DMS53 treated with DMSO at 0.1 percent for 48 hours (cell line): ENCODE measurements around the gene CHKA.

Source experiments
- DNase-seq: peaks from one replicate; lab custom pipeline; 2025; ENCODE audit not compliant: unreplicated experiment; lab: John Stamatoyannopoulos, UW

The CHKA gene

DNA sequence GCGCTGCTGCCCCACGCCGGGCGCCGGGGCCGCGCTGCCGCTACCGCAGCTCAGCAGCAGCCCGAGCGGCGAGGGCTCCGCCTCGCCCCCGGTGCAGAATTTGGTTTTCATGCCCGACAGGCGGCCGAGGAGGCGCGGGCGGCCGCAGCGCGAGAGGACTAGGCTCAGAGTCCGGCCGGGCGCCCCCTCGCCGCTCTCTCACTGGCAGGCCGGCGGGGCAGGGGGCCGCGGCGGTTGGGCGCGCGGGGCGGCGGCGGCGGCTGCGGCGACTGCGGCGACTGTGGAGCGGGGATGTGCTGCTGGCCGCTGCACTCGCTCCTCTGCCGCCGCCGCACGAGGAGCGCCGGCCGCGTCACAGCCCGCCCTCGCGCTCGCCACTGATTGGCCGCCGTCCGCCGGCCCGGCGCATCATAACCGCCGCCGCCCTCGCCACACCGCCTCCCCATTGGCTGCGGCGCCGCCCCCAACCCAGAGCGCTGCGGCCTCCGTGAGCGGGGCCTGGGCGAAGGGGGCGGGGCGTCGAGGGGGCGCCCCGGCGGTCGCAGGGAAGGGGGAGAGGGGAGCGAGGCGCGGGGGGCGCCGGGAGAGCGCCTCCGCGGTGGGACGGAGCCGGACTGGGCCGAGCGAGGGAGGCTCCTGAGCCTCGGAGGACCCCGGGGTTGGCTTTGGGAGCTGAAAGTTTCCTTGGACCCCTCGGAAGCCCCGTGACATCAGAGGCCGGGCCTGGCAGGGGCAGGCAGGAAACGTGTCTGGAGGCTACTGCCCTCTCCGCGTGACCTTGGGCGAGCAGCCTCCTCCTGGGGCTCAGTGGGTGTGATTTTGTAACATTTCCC is at the start of gene CHKA:
Gene CHKA (minus strand): TSS at position 322 of the 833 bp plus-strand sequence. CDS start 211 bp downstream, at position 111.
- DNase-seq, result peak; percentile 93

DNA sequence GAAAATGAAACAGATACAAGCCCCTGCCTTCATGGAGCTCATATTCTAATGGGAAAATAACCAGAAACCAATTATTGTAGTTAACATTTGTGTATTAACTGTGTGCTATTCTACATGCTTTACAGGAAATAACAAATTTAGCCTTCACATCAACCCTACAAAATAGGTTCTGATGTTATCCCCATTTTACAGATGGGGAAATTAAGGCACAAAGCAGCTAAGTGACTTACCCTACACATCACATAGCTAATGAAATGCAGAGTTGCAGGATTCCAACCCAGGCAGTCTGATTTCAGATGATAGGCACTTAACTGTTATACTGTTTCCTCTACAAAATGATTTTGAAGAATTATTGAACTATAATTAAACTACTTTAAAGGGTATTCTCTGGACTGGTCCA is 48.3 kb upstream of the CHKA start:
- no peak for DNase-seq

DNA sequence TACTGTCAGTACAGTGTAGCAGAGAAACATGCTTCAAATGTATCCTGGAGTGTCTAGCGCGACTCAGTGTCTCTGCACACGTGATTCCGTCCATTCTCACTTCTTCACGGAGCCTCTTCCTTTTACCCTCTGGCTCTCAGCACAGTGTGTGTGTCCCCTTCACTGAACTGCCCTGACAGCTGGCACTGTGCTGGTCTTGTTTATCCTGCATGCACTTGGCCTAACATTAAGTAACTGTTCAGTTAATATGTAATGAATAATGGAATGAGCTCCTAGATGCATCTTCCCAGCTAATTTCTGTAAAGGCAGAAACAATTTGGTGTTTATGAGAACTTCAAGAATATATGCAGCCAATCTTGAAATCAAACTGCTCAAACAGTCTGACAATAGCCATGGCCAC is 47.5 kb upstream of the CHKA start:
- DNase-seq, result no peak

DNA sequence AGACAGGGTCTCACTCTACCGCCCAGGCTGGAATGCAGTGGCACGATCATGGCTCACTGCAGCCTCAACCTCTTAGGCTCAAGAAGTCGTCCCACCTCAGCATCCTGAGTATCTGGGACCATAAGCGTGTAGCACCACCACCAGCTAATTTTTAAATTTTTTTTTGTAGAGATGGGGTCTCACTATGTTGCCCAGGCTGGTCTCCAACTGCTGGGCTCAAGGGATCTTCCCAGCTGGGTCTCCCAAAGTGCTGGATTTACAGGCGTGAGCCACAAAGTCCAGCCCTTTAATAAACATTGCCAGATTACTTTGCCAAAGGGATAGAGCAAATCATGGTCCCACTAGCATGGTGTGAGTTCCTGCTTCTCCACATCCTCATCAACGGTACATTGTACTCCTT is 46.3 kb upstream of the CHKA start:
- DNase-seq, result no peak

DNA sequence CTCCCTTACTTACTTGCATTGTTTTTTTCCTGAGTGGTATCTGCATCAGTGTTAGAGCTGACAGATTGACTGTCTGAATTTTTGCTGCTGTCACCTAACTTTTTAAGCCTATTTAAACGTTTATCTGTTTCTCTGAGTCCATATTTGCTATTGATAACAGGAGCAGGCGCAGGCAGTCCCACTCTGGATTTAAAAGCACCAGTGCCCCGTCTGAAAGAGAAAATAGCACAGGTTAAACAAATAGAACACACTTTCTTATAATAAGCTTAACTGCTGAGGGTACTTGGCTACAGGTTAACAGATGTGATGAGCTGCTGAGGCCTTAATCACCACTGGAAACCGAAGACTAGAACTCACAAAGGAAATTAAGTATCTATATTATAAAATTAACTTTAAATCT is 45.8 kb upstream of the CHKA start:
- no peak for DNase-seq

DNA sequence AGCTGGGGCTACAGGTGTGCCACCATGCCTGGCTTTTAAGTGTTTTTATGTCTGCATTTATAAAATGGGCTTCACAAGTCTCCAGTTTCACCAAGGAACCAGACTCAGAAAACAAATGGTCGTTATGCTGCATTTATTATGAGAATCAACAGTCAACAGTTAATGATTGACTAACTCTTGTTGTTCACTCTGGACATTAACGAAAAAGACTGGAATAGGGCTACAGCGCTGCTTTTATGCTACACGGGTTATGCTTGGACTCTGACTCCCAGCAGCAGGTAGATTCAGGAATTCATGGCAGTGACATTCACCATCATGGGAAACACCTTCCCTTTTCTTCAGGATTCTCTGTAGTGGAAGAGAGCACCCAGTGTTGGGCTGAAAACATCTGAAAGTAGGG is 44.4 kb upstream of the CHKA start:
- DNase-seq, result no peak

DNA sequence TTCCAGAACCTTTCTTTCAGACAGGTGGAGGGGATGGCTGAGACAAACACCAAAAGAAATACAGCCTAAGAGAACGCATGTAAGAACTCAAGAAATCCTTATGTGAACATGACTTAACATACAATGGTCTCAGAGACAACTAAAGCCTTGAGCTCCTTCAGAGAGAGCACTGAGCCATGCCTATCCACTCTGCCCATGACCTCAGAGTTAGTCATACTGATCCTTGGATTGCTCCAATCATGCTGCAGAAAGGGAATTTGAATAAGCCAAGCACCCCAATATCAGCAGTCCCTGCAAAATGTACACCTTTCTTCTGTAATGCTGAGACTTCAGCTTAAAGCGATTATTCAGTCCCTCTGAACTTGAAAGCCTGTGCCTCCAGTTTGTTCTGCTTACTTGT is 43.2 kb upstream of the CHKA start:
- no peak for DNase-seq

DNA sequence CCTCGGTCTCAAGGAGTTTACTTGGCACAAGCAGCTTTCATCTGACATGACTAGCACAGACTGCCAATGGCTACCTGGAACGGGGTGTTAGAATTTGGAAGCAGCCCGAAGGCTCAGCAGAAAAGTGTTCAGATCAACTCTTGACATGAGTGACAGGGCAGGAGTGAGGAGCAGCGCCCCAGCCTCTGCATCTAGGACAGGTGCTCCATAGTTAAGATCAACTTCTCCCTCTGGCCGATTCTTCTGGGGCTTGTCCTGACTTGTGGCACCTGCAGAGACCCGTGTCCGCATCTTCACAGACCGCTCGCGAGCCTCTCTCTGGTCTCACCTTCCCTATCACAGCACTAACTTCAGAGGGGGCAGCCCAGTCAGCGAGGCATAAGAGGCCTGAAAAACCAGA is 42.5 kb upstream of the CHKA start:
- DNase-seq, result no peak

DNA sequence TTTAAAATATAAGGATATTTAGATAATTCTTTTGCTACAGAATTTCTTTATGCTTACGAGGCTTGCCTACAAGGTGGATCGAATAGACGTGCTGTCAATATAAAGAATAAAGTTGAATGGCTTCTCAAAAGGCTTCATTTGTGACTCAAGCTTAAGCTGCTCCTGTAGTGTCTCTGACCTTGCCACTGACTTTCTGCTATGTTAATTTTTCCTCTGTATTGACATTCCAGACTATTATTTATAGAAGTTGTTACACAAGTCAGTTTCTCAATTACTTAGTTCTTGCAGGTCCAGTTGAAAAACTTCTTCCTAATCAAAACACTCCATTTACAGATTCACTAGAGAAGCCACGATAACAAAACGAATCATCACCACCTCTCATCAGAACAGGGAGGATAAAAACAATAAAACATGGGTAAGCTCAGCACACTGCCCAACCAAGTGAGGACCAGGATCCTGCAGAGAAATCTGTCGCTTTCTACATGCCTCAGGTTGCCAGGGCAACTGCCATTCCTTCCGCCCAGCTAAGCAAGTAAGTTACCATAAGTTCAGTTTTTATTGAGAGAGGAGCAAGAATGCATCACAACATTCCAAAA is 39.0 kb upstream of the CHKA start:
- no peak for DNase-seq

DNA sequence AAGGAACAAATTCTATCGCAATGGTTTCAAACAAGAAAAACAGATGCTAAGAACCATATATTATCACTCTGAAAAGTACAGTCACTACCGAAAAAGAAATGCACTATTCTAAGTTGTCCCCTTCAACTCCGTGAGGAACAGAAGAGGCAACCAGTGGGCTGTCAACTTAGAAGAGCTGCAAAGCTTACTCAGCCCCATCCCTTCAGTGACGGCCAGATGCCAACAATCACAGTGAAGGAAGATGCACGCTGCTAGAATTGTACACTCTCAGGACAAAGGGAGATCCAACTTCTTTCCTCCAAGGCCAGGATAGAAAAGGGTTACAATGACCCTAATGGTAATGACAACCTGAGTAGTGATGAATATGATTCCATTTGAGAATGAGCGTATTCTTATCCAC is 38.5 kb upstream of the CHKA start:
- DNase-seq, result no peak

DNA sequence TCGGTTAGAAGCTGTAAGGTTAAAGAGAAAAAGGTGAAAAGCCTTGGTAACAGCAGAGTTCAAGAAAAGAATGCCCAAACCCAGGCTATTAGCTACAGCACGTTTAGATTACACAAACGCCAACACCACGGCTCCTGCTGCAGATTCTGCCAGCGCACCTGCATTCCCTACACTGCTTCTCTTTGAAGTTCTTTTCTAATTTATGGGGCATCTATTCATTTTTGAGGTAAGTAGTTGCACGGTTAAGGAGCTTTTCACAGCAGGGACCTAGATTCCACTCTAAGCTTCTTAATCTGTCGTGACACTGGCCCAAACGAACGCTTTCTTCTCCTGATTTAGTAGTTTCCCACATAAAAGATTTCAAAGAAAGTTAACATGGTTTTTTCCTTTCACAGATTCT is 38.0 kb upstream of the CHKA start:
- DNase-seq, result no peak

DNA sequence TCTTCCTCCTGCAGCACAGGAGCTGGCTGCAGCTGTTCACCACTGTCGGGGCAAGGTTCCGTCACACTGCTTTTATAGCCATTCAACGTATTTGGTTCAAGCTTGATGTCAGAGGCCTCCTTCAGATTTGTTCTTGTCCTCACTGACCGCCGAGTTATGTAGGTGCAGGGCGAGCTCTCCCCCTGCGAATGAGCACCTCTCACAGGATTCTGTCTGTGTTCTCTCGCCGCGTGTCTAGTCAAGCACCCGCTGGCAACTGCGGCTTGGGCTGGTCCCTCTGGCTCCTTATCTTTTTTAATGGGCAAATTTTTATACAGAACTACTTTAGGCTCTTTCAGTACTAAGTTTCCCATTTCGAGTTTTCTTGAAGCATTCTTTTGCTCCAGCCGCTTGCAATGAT is 37.4 kb upstream of the CHKA start:
- no peak for DNase-seq

DNA sequence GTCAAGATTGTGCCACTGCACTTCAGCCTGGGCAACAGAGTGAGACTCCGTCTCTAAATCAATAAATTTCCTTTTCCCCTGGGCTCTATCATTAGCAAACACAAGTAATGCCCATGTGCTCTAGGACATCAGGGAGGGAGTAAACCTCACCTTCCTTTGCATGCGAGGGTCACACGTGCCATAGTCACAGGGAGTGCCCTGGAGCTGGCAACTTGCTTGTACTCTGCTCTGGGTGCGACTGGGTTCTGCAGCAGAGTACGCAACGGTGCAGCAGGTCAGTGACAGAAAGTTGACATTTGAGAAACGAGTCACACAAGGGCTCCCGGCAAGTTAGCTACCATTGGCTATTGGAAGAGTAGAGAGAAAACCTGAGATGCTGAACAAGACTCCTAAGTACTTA is 32.6 kb upstream of the CHKA start:
- DNase-seq, result no peak

DNA sequence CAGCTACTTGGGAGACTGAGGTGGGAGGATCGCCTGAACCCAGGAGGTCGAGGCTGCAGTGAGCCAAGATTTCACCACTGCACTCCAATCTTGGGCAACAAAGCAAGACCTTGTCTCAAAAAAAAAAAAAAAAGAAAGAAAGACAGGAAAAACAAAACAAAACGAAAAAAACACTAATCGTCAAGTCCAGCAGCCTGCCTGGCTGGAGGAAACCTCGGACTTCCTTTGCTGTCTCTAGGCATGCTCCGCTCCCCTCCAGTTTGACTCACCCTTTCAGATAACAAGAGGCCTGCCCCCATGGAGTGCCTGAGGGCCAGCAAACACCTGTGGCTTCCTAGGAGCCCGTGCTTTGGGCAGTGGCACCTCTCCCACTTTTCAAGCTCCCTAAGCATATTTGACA is 28.8 kb upstream of the CHKA start:
- no peak for DNase-seq

DNA sequence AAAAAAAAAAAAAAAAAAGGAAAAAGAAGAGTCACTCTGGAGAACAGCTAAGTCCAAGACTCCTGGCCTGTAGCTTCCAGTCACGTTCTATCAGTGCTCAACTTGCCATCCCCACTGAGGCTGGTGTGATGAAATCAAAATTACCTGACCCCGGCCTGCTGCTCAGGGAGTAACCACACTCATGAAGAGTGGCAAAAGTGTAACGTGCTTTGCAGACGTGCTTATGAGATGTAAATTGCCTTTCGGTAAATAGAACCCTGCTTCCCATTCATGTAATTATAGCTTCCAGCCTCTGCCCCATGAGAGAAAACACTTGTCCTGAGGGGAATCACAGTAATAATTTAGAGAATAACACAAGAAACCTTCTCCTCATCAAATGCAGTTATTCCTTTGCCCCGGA is 28.2 kb upstream of the CHKA start:
- no peak for DNase-seq

DNA sequence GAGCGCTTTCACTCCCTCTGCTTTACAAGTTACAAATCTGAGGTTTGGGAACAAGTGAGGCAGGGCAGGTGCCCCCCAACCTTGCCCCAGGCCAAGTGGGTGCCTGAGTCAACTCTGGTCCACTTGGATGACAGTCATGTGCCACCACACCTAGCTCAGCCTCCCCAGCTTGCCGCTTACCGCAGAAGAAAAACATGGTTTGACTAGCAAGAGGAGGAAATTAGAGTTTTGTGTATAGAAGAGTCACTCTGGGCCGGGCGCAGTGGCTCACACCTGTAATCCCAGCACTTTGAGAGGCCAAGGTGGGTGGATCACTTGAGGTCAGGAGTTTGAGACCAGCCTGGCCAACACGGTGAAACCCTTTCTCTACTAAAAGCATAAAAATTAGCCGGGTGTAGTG is 27.7 kb upstream of the CHKA start:
- DNase-seq, result no peak

DNA sequence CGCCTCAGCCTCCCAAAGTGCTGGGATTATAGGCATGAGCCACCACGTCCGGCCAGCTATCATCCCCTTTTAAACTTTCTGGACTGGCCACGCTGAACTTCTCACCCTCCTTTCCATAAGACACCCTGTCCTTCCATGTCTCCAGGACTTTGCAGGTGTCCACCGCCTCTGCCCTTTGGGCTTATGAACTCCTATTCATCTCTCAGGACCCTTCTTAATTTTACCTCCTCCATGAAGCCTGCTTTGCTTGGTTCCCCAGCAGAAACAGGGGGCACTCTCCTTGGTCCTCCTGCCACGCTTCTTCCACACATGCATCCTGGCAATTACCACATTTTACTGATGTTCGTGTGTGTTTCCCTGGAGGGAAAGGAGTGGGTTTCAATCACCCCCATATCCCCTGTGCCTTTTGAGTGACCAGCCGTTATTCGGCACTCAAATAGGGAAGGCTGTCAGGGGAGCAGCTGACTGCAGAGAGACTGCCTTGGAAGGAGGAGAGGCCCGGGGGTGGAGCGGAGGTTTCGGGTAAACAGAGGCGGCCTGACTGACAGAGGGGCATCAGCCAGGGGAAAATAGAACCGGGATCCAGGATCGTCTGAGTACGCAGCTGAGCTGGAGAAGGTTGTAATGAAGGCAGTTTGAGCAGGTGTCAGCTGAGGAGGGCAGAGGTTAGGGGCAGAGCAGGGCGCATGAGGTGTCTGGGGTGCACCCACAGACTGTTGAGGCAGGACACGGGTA is 27.1 kb upstream of the CHKA start:
- DNase-seq, result no peak

DNA sequence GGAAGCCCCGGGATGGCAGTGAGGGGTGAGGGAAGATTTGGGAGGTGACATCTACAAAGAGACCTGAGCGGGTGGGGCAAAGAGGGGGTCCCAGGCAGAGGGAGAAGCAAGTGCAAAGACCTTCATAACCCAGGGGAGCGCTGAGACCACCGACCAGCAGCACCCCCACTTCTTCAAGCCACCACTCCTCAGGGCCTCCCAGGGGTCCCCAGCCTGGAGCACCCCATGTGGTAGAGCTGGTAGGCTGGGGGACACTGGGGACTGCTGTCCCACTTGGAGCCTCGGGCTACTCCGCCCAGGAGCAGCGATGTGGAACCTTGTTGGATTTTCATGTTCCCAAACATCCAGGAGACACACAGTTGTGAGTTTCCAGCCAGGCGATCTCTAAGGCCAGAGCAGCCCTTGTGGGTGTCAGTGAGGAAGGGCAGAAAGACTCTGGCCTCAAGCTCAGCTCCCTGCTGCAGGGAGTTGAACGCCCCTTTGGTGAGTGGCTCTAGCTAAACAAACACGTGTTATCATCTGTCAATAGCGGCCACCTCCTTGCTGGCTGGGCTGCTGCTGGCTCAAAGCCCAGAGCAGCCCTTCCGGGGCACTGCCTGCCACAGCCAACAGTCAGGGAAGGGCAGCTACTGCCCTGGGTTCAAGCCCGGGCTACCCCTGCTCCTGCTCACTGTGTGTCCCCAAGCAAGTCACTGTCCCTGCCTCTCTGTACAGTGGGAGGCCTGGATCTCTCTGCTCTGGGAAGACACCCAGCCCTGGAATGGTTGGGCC is 25.7 kb upstream of the CHKA start:
- peak; percentile 97 for DNase-seq

DNA sequence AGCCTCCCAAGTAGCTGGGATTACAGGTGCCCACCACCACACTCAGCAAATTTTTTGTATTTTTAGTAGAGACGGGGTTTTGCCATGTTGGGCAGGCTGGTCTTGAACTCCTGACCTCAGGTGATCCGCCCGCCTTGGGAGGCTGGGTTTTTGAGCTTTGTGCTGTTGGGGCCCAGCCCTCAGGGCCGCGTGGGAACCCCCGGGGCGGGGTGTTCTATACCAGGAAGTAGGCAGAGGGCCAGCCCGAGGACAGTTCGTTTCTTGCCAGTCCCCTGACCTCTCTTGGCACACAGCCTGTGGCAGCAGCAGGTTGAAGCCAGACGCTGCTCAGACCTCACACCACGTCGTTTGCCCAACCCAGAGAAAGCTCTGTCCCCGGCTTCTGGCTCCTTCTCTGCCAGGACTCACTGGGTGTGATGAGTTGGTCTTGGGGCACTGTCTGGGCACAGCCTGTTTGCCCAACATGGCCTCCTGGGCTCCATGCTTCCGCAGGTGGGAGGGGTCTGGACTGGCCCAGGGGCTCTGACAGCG is 24.9 kb upstream of the CHKA start:
- peak; percentile 26 for DNase-seq

DNA sequence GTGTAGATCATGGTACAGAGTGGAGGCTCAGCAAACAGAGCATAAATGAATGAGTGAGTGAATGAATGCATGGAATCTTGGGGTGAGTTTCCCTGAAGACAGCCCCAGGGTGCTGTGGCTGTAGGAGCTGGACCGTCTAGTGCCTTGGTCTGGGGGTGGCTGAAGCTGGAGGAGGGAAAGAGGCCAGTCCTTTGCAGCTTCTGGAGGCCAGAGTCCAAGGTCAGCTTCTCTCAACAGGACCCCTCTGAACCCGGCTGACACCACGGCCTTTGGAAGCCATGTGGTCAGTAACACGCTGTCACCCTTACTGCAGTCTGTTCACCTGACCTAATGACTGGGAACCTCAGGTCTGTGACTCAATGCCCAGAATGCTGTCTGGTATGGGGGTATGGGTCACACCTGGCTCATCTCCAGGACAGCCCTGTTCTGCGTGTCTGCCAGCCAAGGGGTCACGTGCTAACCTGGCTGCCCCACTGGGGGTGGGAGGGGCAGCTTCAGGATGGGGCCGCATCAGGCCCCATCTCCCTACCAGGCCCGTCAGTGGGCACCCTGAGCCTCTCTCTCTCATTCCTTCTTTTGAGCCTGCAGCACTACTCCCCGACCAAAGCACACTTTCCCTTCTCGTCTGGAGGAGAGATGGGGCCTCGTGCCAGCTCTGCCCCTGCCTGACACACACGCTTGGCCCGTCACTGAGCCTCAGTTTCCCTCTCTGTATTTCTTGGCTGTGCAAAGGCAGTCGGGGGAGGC is 24.1 kb upstream of the CHKA start:
- no peak for DNase-seq

DNA sequence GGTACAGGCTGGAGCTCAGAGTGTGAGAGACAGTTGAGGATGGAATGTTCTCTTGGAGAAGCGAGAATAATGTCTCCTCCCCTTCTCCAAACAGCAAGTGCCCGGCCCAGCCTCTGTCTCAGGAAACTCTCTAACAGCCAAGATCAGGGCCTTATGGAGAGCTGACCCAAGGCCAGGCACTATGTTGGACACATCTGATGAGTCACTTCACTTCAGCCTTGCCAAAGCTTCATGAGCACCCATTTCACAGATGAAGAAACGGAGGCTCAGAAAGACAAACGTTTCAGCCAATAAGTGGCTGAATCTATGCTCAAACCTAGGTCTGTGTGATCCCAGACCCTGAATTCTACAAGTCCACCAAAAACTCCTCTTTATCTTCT is 22.1 kb upstream of the CHKA start:
- no peak for DNase-seq
